ENCODE results near the gene KRTAP4-2. TPM values are rescaled to one million over a fixed set of nuclear protein-coding genes. Genes with fewer than 3 reads are reported as not detected.
"Not testable (repeated sequence)": the region's sequence is repeated elsewhere in the genome, so short reads cannot be mapped to it uniquely, and the experiment has no call there.

KRTAP4-2 gene
- total RNA-seq, 2 experiments from 2014 or later: not detected

GRCh38 chr17:41148971-41149651 is 28.9 kb downstream of the KRTAP4-2 start:
- DNase-seq; H3K27ac Mint-ChIP-seq; H3K9me3 Mint-ChIP-seq; ATAC-seq (ENCODE audit: low read depth); H3K27me3 Mint-ChIP-seq; H3K36me3 Mint-ChIP-seq; H3K4me1 Mint-ChIP-seq; H3K4me3 Mint-ChIP-seq; POLR2A ChIA-PET: not testable (repeated sequence)

- no peak overlapping the region for H3K27ac Mint-ChIP-seq
- peaks cover 3% of the 10 kb centered on the region for H3K36me3 Mint-ChIP-seq
- H3K4me1 Mint-ChIP-seq: no peaks in the 10 kb centered on the region
- peaks cover 2% of the 10 kb centered on the region for H3K27me3 Mint-ChIP-seq
- peaks cover 11% of the 10 kb centered on the region for H3K9me3 Mint-ChIP-seq
- no peak for ATAC-seq (ENCODE audit: low read depth)
- DNase-seq: no peak
- no peak overlapping the region for H3K4me3 Mint-ChIP-seq
- POLR2A ChIA-PET: no interaction called here
These were observed 30.4 kb downstream of the KRTAP4-2 start for GRCh38 chr17:41147531-41148204.

GRCh38 chr17:41145261-41145660 is 32.8 kb downstream of the KRTAP4-2 start:
- Mint-ChIP-seq H3K9me3 (peaks cover 21% of the 10 kb centered on the region), H3K36me3 (peaks cover 5% of the 10 kb centered on the region), H3K4me3 (no peak overlapping the region), H3K4me1 (no peaks in the 10 kb centered on the region), H3K27me3 (peaks cover 2% of the 10 kb centered on the region), H3K27ac (no peak overlapping the region)
- ATAC-seq (ENCODE audit: low read depth) (no peak), DNase-seq (no peak)
- POLR2A ChIA-PET: no interaction called here

- Mint-ChIP-seq H3K36me3 (peaks cover 5% of the 10 kb centered on the region), H3K4me3 (no peak overlapping the region), H3K27me3 (peaks cover 2% of the 10 kb centered on the region), H3K27ac (no peak overlapping the region), H3K9me3 (peaks cover 21% of the 10 kb centered on the region), H3K4me1 (no peaks in the 10 kb centered on the region)
- no peak for DNase-seq
- POLR2A ChIA-PET: no interaction called here
- ATAC-seq (ENCODE audit: low read depth): no peak
These were observed 33.2 kb downstream of the KRTAP4-2 start for GRCh38 chr17:41144846-41145245.

GRCh38 chr17:41141361-41141760 is 36.7 kb downstream of the KRTAP4-2 start:
- no peak overlapping the region for H3K27ac Mint-ChIP-seq
- no peaks in the 10 kb centered on the region for H3K4me1 Mint-ChIP-seq
- DNase-seq (no peak), ATAC-seq (ENCODE audit: low read depth) (no peak)
- peaks cover 2% of the 10 kb centered on the region for H3K27me3 Mint-ChIP-seq
- POLR2A ChIA-PET: no interaction called here
- no peak overlapping the region for H3K4me3 Mint-ChIP-seq
- H3K36me3 Mint-ChIP-seq: peaks cover 7% of the 10 kb centered on the region
- peaks cover 29% of the 10 kb centered on the region for H3K9me3 Mint-ChIP-seq

- DNase-seq (no peak), ATAC-seq (ENCODE audit: low read depth) (no peak)
- Mint-ChIP-seq H3K36me3 (peaks cover 7% of the 10 kb centered on the region), H3K27me3 (peaks cover 2% of the 10 kb centered on the region), H3K27ac (no peak within 1 kb of the TSS), H3K4me3 (no peak within 1 kb of the TSS), H3K9me3 (peaks cover 29% of the 10 kb centered on the region), H3K4me1 (no peaks in the 10 kb centered on the region)
- POLR2A ChIA-PET: no interaction called here
These were observed 37.5 kb downstream of the KRTAP4-2 start, which contains the start of gene KRTAP4-6 for GRCh38 chr17:41140360-41141131. KRTAP4-6 (minus strand) TSS chr17:41140544; CDS start chr17:41140487, 57 bp downstream.

- H3K4me3 Mint-ChIP-seq; DNase-seq; H3K27ac Mint-ChIP-seq; ATAC-seq (ENCODE audit: low read depth); POLR2A ChIA-PET; H3K27me3 Mint-ChIP-seq; H3K4me1 Mint-ChIP-seq; H3K36me3 Mint-ChIP-seq: not testable (repeated sequence)
- H3K9me3 Mint-ChIP-seq: peaks cover 29% of the 10 kb centered on the region
These were observed 38.2 kb downstream of the KRTAP4-2 start for GRCh38 chr17:41139865-41140264.

GRCh38 chr17:41133880-41134735 is 43.9 kb downstream of the KRTAP4-2 start:
- no peaks in the 10 kb centered on the region for H3K36me3 Mint-ChIP-seq
- H3K9me3 Mint-ChIP-seq: peaks cover 5% of the 10 kb centered on the region
- H3K4me1 Mint-ChIP-seq: peaks cover 5% of the 10 kb centered on the region
- POLR2A ChIA-PET: no interaction called here
- no peak for ATAC-seq (ENCODE audit: low read depth)
- H3K27me3 Mint-ChIP-seq: no peaks in the 10 kb centered on the region
- no peak for DNase-seq
- no peak overlapping the region for H3K4me3 Mint-ChIP-seq
- H3K27ac Mint-ChIP-seq: no peak overlapping the region

GRCh38 chr17:41131979-41132378 is 46.0 kb downstream of the KRTAP4-2 start:
- ATAC-seq (ENCODE audit: low read depth) (no peak), DNase-seq (no peak)
- POLR2A ChIA-PET: no interaction called here
- Mint-ChIP-seq H3K27me3 (peaks cover 2% of the 10 kb centered on the region), H3K36me3 (no peaks in the 10 kb centered on the region), H3K27ac (no peak overlapping the region), H3K4me1 (peaks cover 5% of the 10 kb centered on the region), H3K4me3 (no peak overlapping the region), H3K9me3 (no peaks in the 10 kb centered on the region)

Other genes starting within 250 kb of the KRTAP4-2 start
- not detected for gene KRT23, start 240.6 kb downstream of the KRTAP4-2 start, total RNA-seq
- not detected for gene KRT39, start 211.3 kb downstream of the KRTAP4-2 start, total RNA-seq
- gene KRT40, start 193.9 kb downstream of the KRTAP4-2 start, total RNA-seq: not detected
- gene KRTAP3-3, start 184.1 kb downstream of the KRTAP4-2 start, total RNA-seq: not detected
- not detected for gene KRTAP3-2, start 178.3 kb downstream of the KRTAP4-2 start, total RNA-seq
- gene KRTAP3-1, start 169.1 kb downstream of the KRTAP4-2 start, total RNA-seq: not detected
- gene KRTAP1-5, start 151.0 kb downstream of the KRTAP4-2 start, total RNA-seq: not detected
- gene KRTAP1-4, start 148.0 kb downstream of the KRTAP4-2 start, total RNA-seq: not detected
- not detected for gene KRTAP1-3, start 143.3 kb downstream of the KRTAP4-2 start, total RNA-seq
- not detected for gene KRTAP1-1, start 136.8 kb downstream of the KRTAP4-2 start, total RNA-seq
- not detected for gene KRTAP2-1, start 130.9 kb downstream of the KRTAP4-2 start, total RNA-seq
- gene KRTAP2-2, start 123.0 kb downstream of the KRTAP4-2 start, total RNA-seq: not detected
- not detected for gene KRTAP2-3, start 118.1 kb downstream of the KRTAP4-2 start, total RNA-seq
- not detected for gene KRTAP2-4, start 112.3 kb downstream of the KRTAP4-2 start, total RNA-seq
- not detected for gene KRTAP4-7, start 94.1 kb downstream of the KRTAP4-2 start, total RNA-seq
- not detected for gene KRTAP4-8, start 80.1 kb downstream of the KRTAP4-2 start, total RNA-seq
- not detected for gene KRTAP4-16, start 76.0 kb downstream of the KRTAP4-2 start, total RNA-seq
- not detected for gene KRTAP4-9, start 72.8 kb downstream of the KRTAP4-2 start, total RNA-seq
- not detected for gene KRTAP4-11, start 59.8 kb downstream of the KRTAP4-2 start, total RNA-seq
- not detected for gene KRTAP4-12, start 54.0 kb downstream of the KRTAP4-2 start, total RNA-seq
- not detected for gene KRTAP4-6, start 37.7 kb downstream of the KRTAP4-2 start, total RNA-seq
- gene KRTAP4-5, start 28.4 kb downstream of the KRTAP4-2 start, total RNA-seq: not detected
- not detected for gene KRTAP4-4, start 17.5 kb downstream of the KRTAP4-2 start, total RNA-seq
- not detected for gene KRTAP4-3, start 10.0 kb downstream of the KRTAP4-2 start, total RNA-seq
- not detected for gene KRTAP4-1, start 6.7 kb upstream of the KRTAP4-2 start, total RNA-seq
- gene KRTAP9-1, start 11.7 kb upstream of the KRTAP4-2 start, total RNA-seq: not detected
- not detected for gene KRTAP9-2, start 48.4 kb upstream of the KRTAP4-2 start, total RNA-seq
- gene KRTAP9-3, start 54.2 kb upstream of the KRTAP4-2 start, total RNA-seq: not detected
- gene KRTAP9-8, start 59.8 kb upstream of the KRTAP4-2 start, total RNA-seq: not detected
- gene KRTAP9-4, start 71.5 kb upstream of the KRTAP4-2 start, total RNA-seq: not detected
- not detected for gene KRTAP9-9, start 77.2 kb upstream of the KRTAP4-2 start, total RNA-seq
- gene KRTAP9-6, start 87.2 kb upstream of the KRTAP4-2 start, total RNA-seq: not detected
- not detected for gene KRTAP9-7, start 97.5 kb upstream of the KRTAP4-2 start, total RNA-seq
- not detected for gene KRTAP29-1, start 124.6 kb upstream of the KRTAP4-2 start, total RNA-seq
- not detected for gene KRTAP16-1, start 131.1 kb upstream of the KRTAP4-2 start, total RNA-seq
- gene KRTAP17-1, start 137.5 kb upstream of the KRTAP4-2 start, total RNA-seq: not detected
- gene KRT33A, start 172.6 kb upstream of the KRTAP4-2 start, total RNA-seq: not detected
- gene KRT33B, start 191.6 kb upstream of the KRTAP4-2 start, total RNA-seq: not detected
- not detected for gene KRT34, start 204.1 kb upstream of the KRTAP4-2 start, total RNA-seq
- gene KRT31, start 219.4 kb upstream of the KRTAP4-2 start, total RNA-seq: not detected
- gene KRT37, start 246.4 kb upstream of the KRTAP4-2 start, total RNA-seq: not detected

Data from activated naive CD8-positive, alpha-beta T cell treated with anti-CD3 and anti-CD28 coated beads, Interleukin-2, amount 10 ng/mL, durations not matched to agents 7 days and 5 days (primary cell).